DMS53 (cell line): ENCODE results near the gene CHPT1.

Source experiments
- DNase-seq: peaks from one replicate; lab custom pipeline; 2025; lab: John Stamatoyannopoulos, UW

The CHPT1 gene

GRCh38 chr12:101685092-101685491 lies 12.3 kb upstream of the CHPT1 start:
- no peak for DNase-seq

DNA sequence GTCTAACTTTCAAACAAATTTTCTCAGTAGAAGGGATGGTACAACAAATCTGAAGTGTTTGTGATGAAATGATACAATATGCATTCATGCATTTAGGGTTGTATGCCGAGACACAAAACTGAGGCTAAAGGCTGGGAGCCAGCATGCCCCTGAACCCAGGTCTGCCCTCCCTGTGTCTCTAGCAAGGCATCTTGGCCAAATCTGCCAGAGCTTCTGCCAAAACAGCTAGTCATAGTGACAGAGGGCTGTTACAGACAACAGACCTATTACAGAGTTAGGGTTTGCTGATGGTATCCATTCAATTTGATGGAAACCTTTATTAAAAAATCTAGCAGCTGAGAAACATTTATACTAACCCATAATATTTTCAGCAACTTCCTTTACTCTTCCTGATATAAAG lies 11.3 kb upstream of the CHPT1 start:
- DNase-seq, result no peak

DNA sequence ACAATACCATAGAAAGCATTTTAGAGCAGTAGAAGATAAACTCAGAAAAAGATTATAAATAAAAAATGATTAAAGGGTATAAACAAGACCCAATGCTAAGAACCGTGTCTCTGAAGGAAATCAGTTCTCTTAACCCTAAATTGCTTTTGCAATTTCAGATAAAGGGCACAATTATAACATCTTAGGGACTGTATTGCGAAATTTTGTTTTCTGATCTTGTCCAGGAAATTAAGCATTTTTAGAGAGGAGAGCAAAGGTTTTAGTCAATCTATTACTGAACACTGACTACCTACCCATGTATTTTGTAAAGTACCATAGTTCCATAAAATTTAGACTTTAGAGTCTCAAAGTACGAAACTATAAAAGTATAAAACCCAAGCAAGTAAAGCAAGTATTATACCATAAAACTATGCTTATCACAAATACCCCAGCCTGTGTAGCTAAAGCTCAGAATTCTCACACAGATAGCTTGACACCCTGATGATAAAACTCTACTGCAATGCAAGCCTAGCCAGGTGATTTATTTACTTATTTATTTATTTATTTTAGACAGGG lies 6.8 kb upstream of the CHPT1 start:
- DNase-seq, result no peak

GRCh38 chr12:101691503-101692096 lies 5.8 kb upstream of the CHPT1 start:
- DNase-seq, result no peak

DNA sequence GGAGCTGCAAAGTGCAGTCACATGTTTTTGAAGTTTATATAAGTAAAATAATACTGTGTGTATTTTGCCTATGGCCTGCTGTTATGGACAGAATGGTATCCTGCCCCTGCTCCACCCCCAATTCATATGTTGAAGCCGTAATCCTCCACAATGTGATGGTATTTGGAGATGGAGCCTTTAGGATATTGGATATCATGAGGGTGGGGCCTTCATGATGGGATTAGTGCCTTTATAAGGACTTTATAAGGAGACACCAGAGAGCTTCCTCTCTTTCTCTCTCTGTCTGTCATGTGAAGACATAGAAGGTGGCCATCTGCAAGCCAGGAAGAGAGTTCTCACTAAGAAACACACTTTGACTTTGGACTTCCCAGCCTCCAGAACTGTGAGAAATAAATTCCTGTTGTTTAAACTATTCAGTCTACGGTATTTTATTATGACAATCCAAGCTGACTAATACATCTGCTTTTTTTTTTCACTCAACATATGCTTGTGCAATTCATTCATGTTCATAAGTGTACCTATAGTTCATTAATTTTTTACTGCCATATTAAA lies 3.1 kb upstream of the CHPT1 start:
- DNase-seq, result no peak

DNA sequence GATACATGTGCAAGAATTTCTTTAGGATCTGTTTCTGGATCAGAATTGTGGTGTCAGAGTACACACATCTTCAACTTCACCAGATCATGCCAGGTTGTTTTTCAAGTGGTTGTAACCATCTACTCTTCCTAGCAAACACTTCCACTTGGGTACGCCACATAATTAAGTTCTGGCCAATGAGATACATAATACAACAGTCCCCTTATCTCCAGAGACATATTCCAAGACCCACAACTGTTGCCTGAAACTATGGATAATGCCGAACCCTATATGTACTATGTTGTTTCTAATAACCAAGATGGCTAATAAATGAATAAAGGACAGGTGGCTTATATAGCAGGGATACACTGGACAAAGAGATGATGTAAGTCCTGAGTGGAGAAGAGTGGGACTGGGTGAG lies 2.5 kb upstream of the CHPT1 start:
- DNase-seq, result no peak

- DNase-seq, result peak; percentile 28
Observed at GRCh38 chr12:101695706-101696105, 1.7 kb upstream of the CHPT1 start.

GRCh38 chr12:101696251-101697196 lies 916 bp upstream of the CHPT1 start:
- DNase-seq, result peak; percentile 65

DNA sequence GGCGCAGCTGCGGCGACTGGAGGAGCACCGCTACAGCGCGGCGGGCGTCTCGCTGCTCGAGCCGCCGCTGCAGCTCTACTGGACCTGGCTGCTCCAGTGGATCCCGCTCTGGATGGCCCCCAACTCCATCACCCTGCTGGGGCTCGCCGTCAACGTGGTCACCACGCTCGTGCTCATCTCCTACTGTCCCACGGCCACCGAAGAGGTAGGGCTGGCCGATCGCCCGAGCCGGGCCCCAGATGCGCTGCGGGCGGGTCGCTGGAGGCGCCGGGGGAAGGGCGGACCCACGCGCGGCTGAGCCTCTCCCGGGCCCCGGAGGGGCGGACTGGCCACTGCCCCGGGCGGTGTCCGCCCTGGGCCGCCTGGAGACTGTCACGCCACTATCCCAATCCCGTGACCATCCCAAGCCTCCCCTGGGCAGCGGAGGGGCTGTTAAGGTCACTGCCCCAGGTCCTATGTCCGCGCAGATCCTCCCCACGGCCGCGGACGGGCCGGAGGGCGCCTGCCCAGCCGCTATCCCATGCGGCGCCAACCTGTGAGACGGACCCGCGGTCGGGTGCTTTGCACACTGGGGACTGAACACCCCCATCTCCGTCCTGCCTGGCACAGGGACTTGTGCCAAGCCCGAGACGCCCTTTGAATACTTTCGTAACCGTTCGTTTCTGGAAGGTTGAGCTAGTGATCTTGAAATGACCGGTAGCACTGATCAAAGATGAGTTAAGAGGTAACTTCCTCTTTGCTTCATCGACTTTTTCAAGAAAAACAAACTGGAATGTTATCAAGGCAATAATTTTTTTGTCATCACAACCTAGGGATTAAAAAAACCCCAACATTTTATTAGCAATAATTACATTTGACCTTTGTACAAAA lies 725 bp downstream of the CHPT1 start:
- DNase-seq, result peak; percentile 67

DNA sequence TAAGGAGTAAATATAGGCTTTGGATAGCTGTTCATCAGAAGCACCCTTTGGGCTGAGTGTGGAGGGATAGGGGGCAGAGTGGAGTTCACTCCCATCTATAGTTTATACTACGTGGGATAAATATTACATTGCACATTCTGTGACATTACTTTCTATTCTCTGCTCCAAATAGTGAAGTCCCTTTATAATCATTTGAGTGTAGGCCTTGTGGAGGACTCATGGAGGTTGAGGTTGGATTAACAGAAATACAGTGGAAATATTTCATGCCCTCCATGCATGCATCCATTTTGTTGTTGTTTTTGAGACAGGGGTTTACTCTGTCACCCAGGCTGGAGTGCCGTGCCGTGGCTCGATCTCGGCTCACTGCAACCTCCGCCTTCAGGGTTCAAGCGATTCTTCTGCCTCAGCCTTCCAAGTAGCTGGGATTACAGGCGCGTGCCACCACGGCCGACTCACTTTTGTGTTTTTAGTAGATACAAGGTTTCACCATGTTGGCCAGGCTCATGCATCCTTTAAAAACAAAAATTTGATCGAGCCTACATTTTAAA lies 1.4 kb downstream of the CHPT1 start:
- no peak for DNase-seq

- DNase-seq, result no peak
Observed at GRCh38 chr12:101700299-101700820, 2.9 kb downstream of the CHPT1 start.

- DNase-seq, result no peak
Observed at GRCh38 chr12:101703487-101703886, 6.0 kb downstream of the CHPT1 start.

GRCh38 chr12:101706403-101706802 lies 9.0 kb downstream of the CHPT1 start:
- no peak for DNase-seq

DNA sequence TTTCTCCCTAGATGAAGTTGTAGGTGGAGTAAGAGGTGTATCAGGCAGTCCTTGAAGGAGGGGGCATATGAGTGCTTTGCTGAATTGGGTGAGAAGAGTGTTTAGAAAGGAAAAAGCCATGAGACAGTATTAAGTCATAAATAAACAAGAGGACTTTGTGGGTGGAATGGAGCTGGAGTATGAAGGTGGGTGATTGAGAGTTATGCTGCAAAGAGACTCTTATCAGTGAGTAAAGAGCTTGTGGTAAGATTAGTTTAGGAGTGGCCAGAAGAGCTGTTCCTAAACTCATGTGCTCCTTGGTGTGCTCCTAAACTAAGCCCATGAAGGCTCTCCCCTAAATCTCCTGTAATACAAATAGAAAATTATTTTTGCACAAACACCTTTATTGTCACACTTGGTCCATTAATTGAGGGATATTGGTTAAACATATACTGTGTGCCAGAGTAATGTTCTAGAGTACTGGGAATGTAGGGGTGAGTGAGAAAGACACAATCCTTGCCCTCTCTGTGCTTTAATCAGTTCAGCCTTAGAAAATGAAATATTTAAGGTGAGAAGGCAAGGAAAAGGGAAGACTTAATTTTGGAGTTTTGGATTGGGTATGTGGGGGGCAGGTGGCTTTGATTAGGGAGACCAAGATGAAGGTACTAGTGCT lies 9.8 kb downstream of the CHPT1 start:
- DNase-seq, result no peak

DNA sequence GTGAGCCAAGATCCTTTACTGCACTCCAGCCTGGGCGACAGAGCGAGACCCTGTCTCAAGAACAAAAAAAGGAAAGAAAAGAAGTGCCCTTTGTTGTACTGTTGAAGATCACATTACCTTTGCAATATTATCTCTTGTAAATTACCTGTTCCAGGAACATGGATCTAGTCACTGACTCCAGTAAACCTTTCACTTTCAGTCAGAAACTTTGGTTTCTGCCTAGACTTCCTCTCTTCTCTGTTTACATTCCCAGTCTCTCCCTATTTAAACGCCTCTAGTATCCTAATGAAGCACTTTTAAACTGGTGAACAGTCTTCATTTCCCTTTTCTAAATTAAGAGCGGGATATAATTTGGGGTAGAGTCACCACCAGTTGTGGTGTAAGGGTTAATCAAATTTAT lies 12.8 kb downstream of the CHPT1 start:
- DNase-seq, result no peak

GRCh38 chr12:101713059-101713682 lies 15.7 kb downstream of the CHPT1 start:
- DNase-seq, result no peak

DNA sequence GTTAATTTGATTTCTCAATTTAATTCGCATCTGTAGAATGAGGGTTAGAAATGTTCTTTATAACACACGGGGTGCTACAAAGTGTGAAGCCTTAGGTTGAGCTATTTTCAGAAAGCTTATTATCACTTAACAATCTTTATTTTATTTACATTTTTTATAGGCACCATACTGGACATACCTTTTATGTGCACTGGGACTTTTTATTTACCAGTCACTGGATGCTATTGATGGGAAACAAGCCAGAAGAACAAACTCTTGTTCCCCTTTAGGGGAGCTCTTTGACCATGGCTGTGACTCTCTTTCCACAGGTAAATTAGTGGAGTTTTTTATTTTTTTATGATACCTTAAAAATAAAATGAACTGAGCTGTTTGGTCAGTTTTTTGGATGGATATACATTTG lies 16.5 kb downstream of the CHPT1 start:
- DNase-seq, result no peak

GRCh38 chr12:101714877-101715444 lies 17.5 kb downstream of the CHPT1 start:
- DNase-seq, result no peak

- DNase-seq, result no peak
Observed at GRCh38 chr12:101719566-101719965, 22.1 kb downstream of the CHPT1 start.

- no peak for DNase-seq
Observed at GRCh38 chr12:101720118-101720517, 22.7 kb downstream of the CHPT1 start.
